Transverse colon (tissue), 4 donors: ENCODE measurements around the gene KCNT2.

Experiments
- EP300 ChIP-seq: sonication (generic); formaldehyde crosslinking; IDR thresholded peaks from one replicate; pipeline ENCODE4 v1.6.1; 2017; ENCODE audit warnings: antibody characterized with exemption, low read depth
- POLR2A ChIP-seq: fragments of 450-650 bp; IDR thresholded peaks from one replicate; pipeline ENCODE4 v1.6.1; 2016; ENCODE audit warnings: antibody characterized with exemption, mild to moderate bottlenecking, moderate library complexity
- POLR2AphosphoS5 ChIP-seq, 3 donors: sonication (generic); formaldehyde crosslinking; IDR thresholded peaks; one replicate each; pipeline ENCODE4 v1.6.1; 2016; ENCODE audit warnings: antibody characterized with exemption in 3 of 3
- TF ChIP-seq, protein P1 (sequence below), 5 experiments: fragments of 200-600 bp in 3 of 5; fragments of 450-650 bp in 2 of 5; sonication (generic) in 3 of 5; IDR thresholded peaks; 1 replicate in 2 of 5; 2 replicates in 3 of 5; pipeline ENCODE4 v1.5.1; 2016 to 2017; ENCODE audit warnings: antibody characterized with exemption in 5 of 5, inconsistent platforms in 3 of 5, mild to moderate bottlenecking in 2 of 5, moderate library complexity in 1 of 5

DNA sequence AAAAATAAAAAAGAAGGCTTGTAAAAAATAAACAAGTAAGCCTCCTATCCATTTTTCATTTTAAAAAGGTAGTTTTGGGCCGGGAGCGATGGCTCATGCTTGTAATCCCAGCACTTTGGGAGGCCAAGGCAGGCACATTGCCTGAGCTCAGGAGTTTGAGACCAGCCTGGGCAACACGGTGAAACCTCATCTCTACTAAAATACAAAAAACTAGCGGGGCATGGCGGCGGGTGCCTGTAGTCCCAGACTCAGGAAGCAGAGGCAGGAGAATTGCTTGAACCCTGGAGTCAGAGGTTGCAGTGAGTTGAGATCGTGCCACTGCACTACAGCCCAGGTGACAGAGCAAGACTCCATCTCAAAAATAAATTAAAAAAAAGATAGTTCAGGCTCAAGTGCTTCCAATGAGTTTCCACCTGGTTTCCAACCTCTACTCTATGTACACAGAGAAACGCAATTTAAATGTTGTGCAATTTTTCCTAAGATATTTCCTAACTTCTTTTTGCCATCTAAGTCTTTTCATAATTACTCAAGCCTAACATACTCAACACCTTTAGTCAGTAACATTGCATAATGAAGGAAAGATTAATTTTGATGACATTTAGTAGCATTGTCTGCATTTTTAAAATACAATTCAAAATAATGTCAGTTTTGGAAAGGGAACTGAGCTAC is 106.3 kb downstream of the KCNT2 start:
- TF ChIP-seq POLR2A (no peak), POLR2AphosphoS5 (IDR thresholded peaks at IDR 0.05) (no peak), EP300 (no peak)
- TF ChIP-seq, protein P1, sequence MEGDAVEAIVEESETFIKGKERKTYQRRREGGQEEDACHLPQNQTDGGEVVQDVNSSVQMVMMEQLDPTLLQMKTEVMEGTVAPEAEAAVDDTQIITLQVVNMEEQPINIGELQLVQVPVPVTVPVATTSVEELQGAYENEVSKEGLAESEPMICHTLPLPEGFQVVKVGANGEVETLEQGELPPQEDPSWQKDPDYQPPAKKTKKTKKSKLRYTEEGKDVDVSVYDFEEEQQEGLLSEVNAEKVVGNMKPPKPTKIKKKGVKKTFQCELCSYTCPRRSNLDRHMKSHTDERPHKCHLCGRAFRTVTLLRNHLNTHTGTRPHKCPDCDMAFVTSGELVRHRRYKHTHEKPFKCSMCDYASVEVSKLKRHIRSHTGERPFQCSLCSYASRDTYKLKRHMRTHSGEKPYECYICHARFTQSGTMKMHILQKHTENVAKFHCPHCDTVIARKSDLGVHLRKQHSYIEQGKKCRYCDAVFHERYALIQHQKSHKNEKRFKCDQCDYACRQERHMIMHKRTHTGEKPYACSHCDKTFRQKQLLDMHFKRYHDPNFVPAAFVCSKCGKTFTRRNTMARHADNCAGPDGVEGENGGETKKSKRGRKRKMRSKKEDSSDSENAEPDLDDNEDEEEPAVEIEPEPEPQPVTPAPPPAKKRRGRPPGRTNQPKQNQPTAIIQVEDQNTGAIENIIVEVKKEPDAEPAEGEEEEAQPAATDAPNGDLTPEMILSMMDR (IDR thresholded peaks at IDR 0.05): no peak
